Breast epithelium (tissue), 4 donors: ENCODE measurements around the gene MLLT10. TPM values are rescaled to one million over a fixed set of nuclear protein-coding genes. Genes with fewer than 3 reads are reported as not detected.
A peak's percentile ranks its signal among the peaks of the same experiment; 100 is the strongest.

Experiments used
- DNase-seq, 2 donors: peaks; one replicate each; pipeline ENCODE4 v3.0.0-alpha.2; 2019; ENCODE audit warnings: low spot score in 2 of 2
- H3K27ac ChIP-seq, 2 donors: fragments of 200-600 bp; sonication (generic) in 1 of 2; one replicate each; pipeline ENCODE4 v1.5.1; 2016 to 2019; ENCODE audit warnings: mild to moderate bottlenecking in 1 of 2
- H3K27me3 ChIP-seq, 2 donors: fragments of 200-600 bp; sonication (generic) in 1 of 2; one replicate each; pipeline versions ENCODE4 v1.5.1 to v1.6.0; 2017 to 2019; ENCODE audit warnings: control low read depth in 1 of 2, mild to moderate bottlenecking in 1 of 2
- H3K36me3 ChIP-seq: fragments of 200-600 bp; one replicate; pipeline ENCODE4 v1.5.1; 2019
- H3K4me1 ChIP-seq, 2 donors: fragments of 200-600 bp; sonication (generic); one replicate each; pipeline ENCODE4 v1.5.1; 2016 to 2019; ENCODE audit warnings: control low read depth in 1 of 2
- H3K4me3 ChIP-seq, 3 donors: fragments of 200-600 bp; sonication (generic); 1 replicate in 2 of 3; 2 replicates in 1 of 3; pipeline ENCODE4 v1.5.1; 2016 to 2019; ENCODE audit warnings: mild to moderate bottlenecking in 3 of 3, moderate library complexity in 2 of 3
- H3K9me3 ChIP-seq, 2 donors: fragments of 200-600 bp; sonication (generic) in 1 of 2; one replicate each; pipeline ENCODE4 v1.5.1; 2016 to 2019; ENCODE audit warnings: control low read depth in 1 of 2
- POLR2A ChIP-seq: fragments of 450-650 bp; IDR thresholded peaks from one replicate; pipeline ENCODE4 v1.6.1; 2016; ENCODE audit warnings: antibody characterized with exemption, mild to moderate bottlenecking, moderate library complexity
- POLR2AphosphoS5 ChIP-seq, 3 donors: sonication (generic); formaldehyde crosslinking; IDR thresholded peaks; one replicate each; pipeline ENCODE4 v1.6.1; 2017; ENCODE audit warnings: antibody characterized with exemption in 3 of 3
- intact Hi-C: fragments of 100-400 bp; cut with DNase I; formaldehyde crosslinking; loops from one replicate; pipeline ENCODE4 v1.15.1; 2023; ENCODE audit warnings: low total_unique reads
- total RNA-seq, 3 donors: library from RNA; depleted of rRNA; stranded (reverse); fragments of >200 nt; gene quantifications; one replicate each; pipeline ENCODE4 v1.1.0, GENCODE V29; 2016
- TF ChIP-seq, protein P1 (sequence below), 3 donors: fragments of 450-650 bp; IDR thresholded peaks; one replicate each; pipeline ENCODE4 v1.5.1; 2016 to 2017; ENCODE audit warnings: antibody characterized with exemption in 3 of 3, mild to moderate bottlenecking in 3 of 3, moderate library complexity in 3 of 3

The MLLT10 gene
- total RNA-seq, 3 donors from 2014 or later: 45.6 to 74.6 (median 58.0) TPM

DNA sequence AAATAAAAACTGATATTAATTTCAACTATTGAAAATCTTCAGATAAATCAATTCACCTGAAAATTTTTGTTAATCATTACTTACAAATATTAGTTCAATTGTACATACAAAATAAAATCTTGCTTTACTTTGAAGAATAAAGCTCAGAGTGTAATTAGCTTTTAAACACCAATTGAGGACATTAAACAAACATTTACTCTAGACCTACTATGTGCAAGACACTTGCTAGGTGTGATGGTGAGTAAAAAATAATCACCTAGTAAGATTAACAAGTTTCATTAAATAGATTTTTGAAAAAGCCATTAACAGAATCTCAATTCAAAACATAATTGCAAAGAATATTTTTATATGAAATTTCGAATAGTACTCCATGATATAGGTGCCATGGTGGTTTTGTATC, 3.9 kb upstream of the MLLT10 start:
- no peaks in the 10 kb centered on the region for H3K9me3 ChIP-seq
- no peaks in the 10 kb centered on the region for H3K4me1 ChIP-seq
- no peaks in the 10 kb centered on the region for H3K27me3 ChIP-seq
- TF ChIP-seq, protein P1, sequence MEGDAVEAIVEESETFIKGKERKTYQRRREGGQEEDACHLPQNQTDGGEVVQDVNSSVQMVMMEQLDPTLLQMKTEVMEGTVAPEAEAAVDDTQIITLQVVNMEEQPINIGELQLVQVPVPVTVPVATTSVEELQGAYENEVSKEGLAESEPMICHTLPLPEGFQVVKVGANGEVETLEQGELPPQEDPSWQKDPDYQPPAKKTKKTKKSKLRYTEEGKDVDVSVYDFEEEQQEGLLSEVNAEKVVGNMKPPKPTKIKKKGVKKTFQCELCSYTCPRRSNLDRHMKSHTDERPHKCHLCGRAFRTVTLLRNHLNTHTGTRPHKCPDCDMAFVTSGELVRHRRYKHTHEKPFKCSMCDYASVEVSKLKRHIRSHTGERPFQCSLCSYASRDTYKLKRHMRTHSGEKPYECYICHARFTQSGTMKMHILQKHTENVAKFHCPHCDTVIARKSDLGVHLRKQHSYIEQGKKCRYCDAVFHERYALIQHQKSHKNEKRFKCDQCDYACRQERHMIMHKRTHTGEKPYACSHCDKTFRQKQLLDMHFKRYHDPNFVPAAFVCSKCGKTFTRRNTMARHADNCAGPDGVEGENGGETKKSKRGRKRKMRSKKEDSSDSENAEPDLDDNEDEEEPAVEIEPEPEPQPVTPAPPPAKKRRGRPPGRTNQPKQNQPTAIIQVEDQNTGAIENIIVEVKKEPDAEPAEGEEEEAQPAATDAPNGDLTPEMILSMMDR (IDR thresholded peaks at IDR 0.05): no peak
- no peak for TF ChIP-seq POLR2A
- H3K36me3 ChIP-seq: no peaks in the 10 kb centered on the region
- peak overlapping the region in 1 of 2 donors; percentile 54 for H3K27ac ChIP-seq
- no peak for DNase-seq
- intact Hi-C loops: no loop called here
- H3K4me3 ChIP-seq: no peak overlapping the region

DNA sequence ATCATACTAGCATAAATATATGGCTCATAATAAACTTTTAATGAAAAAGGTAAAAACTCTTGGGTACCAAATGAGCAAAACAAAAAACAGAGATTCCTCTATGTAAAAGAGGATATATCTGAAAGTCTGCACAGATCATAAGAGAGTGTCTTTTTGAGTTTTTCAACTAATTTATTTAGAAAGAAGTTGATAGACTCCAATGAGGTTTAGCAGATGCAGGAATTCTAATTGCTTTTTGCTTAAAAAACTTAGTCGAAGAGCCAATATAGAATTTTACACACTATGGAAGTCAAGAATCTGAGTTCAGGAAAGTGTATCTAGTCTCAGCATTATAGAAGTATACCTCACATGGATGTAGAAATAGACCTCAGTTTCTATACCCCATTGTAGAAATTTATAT, 3.4 kb upstream of the MLLT10 start:
- intact Hi-C loops: no loop called here
- DNase-seq: no peak
- Histone ChIP-seq H3K27ac (peak overlapping the region in 1 of 2 donors; percentile 54), H3K4me3 (no peak overlapping the region), H3K36me3 (no peaks in the 10 kb centered on the region), H3K4me1 (peaks cover 0 to under 1% of the 10 kb centered on the region in 2 donors), H3K9me3 (no peaks in the 10 kb centered on the region), H3K27me3 (no peaks in the 10 kb centered on the region)
- TF ChIP-seq POLR2AphosphoS5 (IDR thresholded peaks at IDR 0.05) (no peak), POLR2A (no peak)
- TF ChIP-seq, protein P1 (IDR thresholded peaks at IDR 0.05): no peak

DNA sequence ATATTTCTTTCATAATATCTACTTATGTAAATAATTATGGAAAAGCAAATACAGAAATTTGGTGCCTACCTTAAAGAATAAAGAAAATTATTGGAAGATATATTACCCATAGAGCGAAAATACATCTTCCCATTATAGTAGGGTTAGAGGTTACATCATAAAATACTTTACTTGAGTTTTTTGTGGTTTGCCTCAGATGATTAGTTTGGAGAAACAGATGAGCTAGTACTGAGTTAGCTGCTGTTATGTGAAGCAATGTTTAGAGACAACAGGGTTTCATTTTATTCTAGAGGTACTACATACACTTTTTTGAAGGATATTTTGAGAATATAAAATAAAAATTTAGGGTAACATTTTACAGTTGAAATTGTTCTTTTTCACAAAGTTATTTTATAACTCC, 2.9 kb upstream of the MLLT10 start:
- Histone ChIP-seq H3K36me3 (no peaks in the 10 kb centered on the region), H3K4me1 (peaks cover 0 to 5% of the 10 kb centered on the region in 2 donors), H3K27ac (peak overlapping the region in 1 of 2 donors; percentile 54), H3K4me3 (no peak overlapping the region), H3K9me3 (no peaks in the 10 kb centered on the region), H3K27me3 (no peaks in the 10 kb centered on the region)
- intact Hi-C loops: no loop called here
- DNase-seq: no peak
- TF ChIP-seq POLR2AphosphoS5 (IDR thresholded peaks at IDR 0.05): no peak
- no peak for TF ChIP-seq POLR2A
- TF ChIP-seq, protein P1 (IDR thresholded peaks at IDR 0.05): no peak

DNA sequence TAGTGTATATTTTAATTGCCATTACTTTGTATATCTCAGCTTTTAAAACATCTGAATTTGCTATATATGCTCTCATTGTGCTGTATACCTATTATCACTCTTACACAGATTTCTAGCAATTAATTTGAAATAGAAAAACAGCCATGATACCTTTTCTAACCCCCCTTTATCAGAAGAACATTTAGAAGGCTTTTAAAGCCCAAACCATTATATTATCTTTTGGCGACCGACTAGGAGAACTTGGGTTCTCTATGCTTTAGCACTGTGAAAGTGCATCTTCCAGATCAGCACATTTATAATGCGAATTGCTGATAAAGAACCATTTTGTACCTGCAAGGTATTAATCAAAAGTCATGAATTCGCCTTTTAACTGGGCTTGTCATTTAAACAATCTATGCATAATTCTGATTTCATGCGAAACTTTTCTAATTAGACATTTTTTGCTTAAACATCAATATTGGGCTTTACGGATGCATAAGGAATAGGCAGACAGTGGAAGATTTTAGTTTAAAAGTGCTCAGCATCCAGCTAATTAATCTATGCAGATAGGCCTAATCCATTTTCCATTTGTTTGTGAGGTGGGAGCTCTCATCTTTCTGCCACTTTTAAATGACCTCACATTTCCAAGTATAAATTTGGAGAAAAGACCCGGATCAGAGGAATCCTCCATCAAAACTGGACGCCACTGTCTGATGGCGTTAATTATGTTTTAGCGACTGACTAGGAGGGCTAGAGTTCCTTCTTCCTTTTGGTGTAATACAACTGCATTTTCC, 1.2 kb upstream of the MLLT10 start:
- intact Hi-C loops: no loop called here
- no peak for DNase-seq
- H3K4me1 ChIP-seq: peaks cover 0 to 8% of the 10 kb centered on the region in 2 donors
- H3K36me3 ChIP-seq: no peaks in the 10 kb centered on the region
- peak overlapping the region; percentile 89 to 97 (median 92) for H3K4me3 ChIP-seq
- H3K27ac ChIP-seq: peak overlapping the region; percentile 94 to 98
- no peaks in the 10 kb centered on the region for H3K9me3 ChIP-seq
- no peaks in the 10 kb centered on the region for H3K27me3 ChIP-seq
- TF ChIP-seq, protein P1 (IDR thresholded peaks at IDR 0.05): no peak
- TF ChIP-seq POLR2AphosphoS5 (IDR thresholded peaks at IDR 0.05): no peak
- TF ChIP-seq POLR2A: no peak

DNA sequence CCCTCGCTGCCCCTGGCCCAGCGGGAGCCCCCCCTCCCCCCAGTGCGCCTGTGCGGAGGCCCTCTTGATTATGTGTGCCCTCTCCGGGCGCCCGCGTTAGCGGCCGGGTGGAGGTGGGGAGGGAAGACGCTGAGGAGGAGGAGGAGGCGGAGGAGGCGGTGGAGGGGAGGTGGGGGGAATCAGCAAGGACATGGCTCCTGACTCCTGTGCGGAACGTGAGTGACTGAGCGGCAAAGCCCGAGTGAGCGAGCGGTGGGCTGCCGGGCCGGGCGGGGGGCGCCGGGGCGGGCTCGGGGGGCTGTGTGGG, 201 bp downstream of the MLLT10 start:
- Histone ChIP-seq H3K9me3 (no peaks in the 10 kb centered on the region), H3K4me3 (peak overlapping the region; percentile 89 to 97 (median 92)), H3K27me3 (no peaks in the 10 kb centered on the region), H3K4me1 (peaks cover 0 to 8% of the 10 kb centered on the region in 2 donors), H3K27ac (peak overlapping the region; percentile 94 to 98), H3K36me3 (no peaks in the 10 kb centered on the region)
- DNase-seq: no peak
- intact Hi-C loops: no loop called here
- TF ChIP-seq POLR2AphosphoS5 (IDR thresholded peaks at IDR 0.05): no peak
- no peak for TF ChIP-seq POLR2A
- TF ChIP-seq, protein P1 (IDR thresholded peaks at IDR 0.05): no peak
